GM19193 (cell line): ENCODE data around the gene RAB40AL.

ENCODE experiments used
- POLR2A ChIP-seq: IDR thresholded peaks from 4 replicates; pipeline ENCODE4 v1.6.1; 2011; ENCODE audit not compliant: insufficient read depth, insufficient read length; ENCODE audit errors: extremely low read depth

Gene RAB40AL

DNA sequence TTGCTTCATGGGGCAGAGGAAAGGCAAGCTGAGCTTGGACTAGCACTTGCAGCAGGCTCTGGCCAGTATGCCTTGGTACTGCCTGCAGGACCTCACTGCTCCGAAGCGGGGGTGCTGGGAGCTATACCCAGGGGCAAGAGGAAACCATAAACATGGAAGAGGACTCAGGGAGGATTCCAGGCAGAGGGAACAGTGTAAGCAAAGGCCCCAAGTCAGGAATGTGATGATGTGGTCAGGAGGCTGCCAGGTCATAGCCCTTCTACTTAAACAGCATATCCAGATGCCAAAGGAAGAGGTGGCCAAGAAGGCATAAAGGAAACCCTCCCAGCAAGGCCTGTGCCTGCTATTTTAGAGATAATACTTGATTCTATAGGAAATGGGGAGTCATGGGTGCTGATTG lies 31.1 kb downstream of the RAB40AL start:
- no peak for TF ChIP-seq POLR2A

DNA sequence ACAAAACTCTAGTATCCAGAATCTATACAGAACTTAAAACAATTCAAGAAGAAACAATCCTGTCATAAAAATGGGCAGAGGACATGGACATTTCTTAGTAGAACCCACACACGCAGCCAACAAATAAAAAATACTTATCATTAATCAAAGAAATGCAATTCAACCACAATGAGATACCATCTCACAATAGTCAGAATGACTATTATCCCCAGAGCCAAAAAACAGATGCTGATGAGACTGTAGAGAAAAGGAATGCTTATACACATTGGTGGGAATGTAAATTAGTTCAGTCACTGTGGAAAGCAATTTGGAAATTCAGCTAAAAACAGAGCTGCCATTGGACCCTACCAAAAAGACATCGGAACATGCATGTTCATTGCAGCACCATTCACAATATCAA lies 37.9 kb downstream of the RAB40AL start:
- TF ChIP-seq POLR2A: no peak

DNA sequence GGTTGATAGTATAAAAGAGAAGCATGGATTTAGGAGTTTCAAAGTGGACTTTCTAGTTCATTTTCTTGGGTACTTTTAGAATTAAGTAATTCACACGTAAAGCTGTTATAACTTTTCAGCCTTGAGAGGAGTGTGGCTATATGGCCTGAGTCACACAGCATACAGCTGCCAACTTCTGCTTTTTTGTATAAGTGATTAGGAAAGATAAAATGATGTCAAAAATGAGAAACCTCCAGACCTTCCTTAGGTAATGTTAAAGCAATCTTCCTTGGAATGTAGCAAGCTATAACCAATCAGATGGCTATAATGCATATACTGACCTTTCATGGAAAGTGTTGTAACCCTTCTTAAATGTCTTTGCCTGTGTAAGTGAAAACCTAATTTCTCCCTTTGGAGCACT lies 39.2 kb downstream of the RAB40AL start:
- TF ChIP-seq POLR2A: no peak

DNA sequence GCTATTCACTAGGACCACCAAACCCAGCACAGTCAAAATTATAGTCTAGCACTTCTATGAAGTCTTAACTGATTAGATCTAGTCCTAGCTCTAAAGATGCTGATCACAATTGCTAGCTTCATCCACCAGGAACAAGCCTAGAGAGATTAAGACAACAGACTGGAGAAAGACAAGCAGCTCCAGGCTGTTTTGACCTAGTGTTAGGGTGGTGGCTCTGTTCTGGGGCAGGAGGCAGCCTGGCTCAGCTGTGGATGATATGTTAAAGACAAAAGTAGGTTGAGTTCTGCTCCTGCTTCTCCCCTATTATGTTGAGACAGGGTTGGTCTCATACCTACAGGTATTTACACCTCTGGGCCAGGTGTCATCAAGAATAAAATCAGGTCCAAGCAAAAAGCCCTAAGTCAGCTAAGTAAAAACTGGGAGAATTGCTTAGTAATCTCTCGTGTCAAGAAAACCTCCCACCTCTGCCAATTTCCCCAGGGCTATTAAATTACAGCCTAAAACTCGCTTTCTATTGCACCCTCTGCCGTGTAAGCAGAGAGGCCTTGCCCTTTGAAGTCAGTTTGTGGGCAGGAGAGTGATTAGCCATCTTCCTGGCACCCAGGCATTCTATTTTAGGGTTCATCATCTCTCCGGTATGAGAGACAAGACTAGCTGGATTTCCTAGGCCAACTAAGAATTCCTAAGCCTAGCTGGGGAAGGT lies 39.9 kb downstream of the RAB40AL start:
- no peak for TF ChIP-seq POLR2A

DNA sequence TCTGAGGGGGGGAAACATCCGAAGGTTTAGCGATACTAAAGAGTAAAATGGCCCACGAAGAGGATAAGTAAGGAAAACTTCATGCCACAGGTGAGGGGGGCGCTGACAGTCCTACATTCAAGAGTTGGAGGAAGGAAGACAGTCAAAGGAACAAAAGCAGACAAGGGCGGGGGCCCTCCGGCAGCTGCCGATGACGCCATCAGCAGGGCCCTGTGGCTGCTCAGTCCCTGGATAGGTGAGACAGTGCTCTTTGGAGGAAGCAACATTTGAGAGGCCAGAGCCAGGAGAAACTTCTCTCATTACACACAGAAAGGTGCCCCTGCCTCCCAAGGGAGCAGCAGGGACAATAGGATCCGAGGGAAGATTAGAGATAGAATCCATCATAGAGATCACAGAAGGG lies 41.5 kb downstream of the RAB40AL start:
- TF ChIP-seq POLR2A: no peak

DNA sequence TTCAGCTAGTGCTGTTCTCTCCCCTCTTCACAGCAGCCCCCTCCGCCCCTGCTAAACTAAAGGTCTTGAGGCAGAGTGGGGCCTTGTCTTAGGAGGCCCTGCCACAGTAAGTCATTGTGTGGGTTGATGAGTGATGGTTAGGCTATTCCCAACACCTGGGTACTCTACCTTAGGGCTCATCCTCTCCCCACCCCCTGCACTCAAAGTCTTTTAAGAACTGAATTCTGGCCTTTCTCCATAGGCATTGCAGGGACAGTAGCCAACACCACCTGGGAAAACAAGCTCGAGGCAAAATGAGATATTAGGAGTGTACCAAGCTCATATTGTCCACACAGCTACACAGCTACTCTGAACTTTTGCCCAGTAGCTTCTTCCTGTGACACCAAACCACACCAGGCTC lies 42.5 kb downstream of the RAB40AL start:
- TF ChIP-seq POLR2A: no peak

DNA sequence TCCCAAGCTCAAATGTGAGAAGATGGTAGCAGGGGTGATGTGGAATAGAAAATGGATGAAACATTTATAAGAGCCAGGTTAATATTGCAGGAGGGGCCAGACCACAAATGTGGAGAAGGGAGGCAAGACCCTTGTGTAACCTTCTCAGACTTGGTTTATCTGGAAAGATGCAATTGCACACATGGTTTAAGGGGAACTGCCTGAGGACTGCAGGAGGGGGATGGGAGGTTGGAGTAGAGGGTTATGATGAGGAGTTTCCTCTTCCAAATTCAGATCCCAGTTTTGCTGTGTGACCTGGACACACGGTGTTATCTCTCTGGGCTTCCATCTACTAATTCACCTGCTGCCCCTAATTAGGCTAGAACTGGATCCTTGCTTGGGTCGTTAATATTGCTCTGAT lies 46.1 kb downstream of the RAB40AL start:
- TF ChIP-seq POLR2A: no peak

DNA sequence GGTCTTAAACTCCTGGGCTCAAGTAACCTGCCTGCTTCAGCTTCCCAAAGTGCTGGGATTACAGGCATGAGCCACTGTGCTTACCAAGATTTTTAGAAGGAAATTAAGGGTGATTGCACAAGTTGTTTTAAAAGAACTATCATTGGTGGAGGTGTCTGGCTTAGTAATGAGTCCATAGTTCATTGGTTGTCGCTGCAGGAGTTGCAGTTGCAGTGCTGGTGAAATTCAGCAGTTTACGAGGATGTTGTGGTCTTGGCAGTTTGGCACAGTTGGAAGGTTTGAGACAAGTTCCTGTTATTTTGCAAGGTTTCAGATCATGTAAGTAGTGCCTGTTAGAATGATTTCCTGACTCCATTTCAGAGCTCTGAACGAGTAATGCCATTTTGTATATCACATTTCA lies 48.1 kb downstream of the RAB40AL start:
- TF ChIP-seq POLR2A: no peak
